Esophagus muscularis mucosa (tissue), 4 donors: Measurements from ENCODE around the gene PARD3B. TPM values are rescaled to one million over a fixed set of nuclear protein-coding genes. Genes with fewer than 3 reads are reported as not detected.

Source experiments
- DNase-seq: peaks from one replicate; pipeline ENCODE4 v3.0.0-alpha.2; 2017; ENCODE audit errors: extremely low spot score
- H3K27ac ChIP-seq, 4 donors: fragments of 200-600 bp; sonication (generic); replicated peaks in 1 of 4; 1 replicate in 3 of 4; 2 replicates in 1 of 4; pipeline ENCODE4 v1.5.1; 2016 to 2019; ENCODE audit warnings: mild to moderate bottlenecking in 1 of 4
- H3K27me3 ChIP-seq, 4 donors: fragments of 200-600 bp; sonication (generic); one replicate each; pipeline versions ENCODE4 v1.5.1 to v1.6.0; 2016 to 2019
- H3K36me3 ChIP-seq, 4 donors: fragments of 200-600 bp; sonication (generic); one replicate each; pipeline ENCODE4 v1.5.1; 2016 to 2019
- H3K4me1 ChIP-seq, 4 donors: fragments of 200-600 bp; sonication (generic); one replicate each; pipeline ENCODE4 v1.5.1; 2016 to 2019
- H3K4me3 ChIP-seq, 4 donors: fragments of 200-600 bp; sonication (generic); 1 replicate in 2 of 4; 2 replicates in 2 of 4; pipeline ENCODE4 v1.5.1; 2016 to 2019; ENCODE audit warnings: mild to moderate bottlenecking in 4 of 4, moderate library complexity in 1 of 4
- H3K9me3 ChIP-seq, 4 donors: fragments of 200-600 bp; sonication (generic); 1 replicate in 3 of 4; 2 replicates in 1 of 4; pipeline ENCODE4 v1.5.1; 2016 to 2019
- EP300 ChIP-seq: sonication (generic); formaldehyde crosslinking; IDR thresholded peaks from one replicate; pipeline ENCODE4 v1.6.1; 2017; ENCODE audit warnings: antibody characterized with exemption
- POLR2A ChIP-seq: fragments of 450-650 bp; IDR thresholded peaks from one replicate; pipeline ENCODE4 v1.6.1; 2017; ENCODE audit warnings: antibody characterized with exemption, moderate library complexity, mild to moderate bottlenecking, low read depth
- POLR2AphosphoS5 ChIP-seq, 2 donors: sonication (generic); formaldehyde crosslinking; IDR thresholded peaks; one replicate each; pipeline ENCODE4 v1.6.1; 2017; ENCODE audit warnings: antibody characterized with exemption in 2 of 2
- WGBS: methylation state at CpG from one replicate; pipeline ENCODE4 v1.1.5; 2018; 5-methylcytosine and 5-hydroxymethylcytosine counted together
- intact Hi-C: fragments of 100-400 bp; cut with DNase I; formaldehyde crosslinking; loops from one replicate; pipeline ENCODE4 v1.15.1; 2023
- total RNA-seq, 4 donors: library from RNA; depleted of rRNA; stranded (reverse); fragments of >200 nt; gene quantifications; one replicate each; pipeline versions ENCODE4 v1.1.0 to v1.2.1, GENCODE V29; 2016
- TF ChIP-seq, protein P1 (sequence below), 3 experiments: fragments of 200-600 bp in 2 of 3; fragments of 450-650 bp in 1 of 3; sonication (generic) in 2 of 3; IDR thresholded peaks; one replicate each; pipeline ENCODE4 v1.5.1; 2017 to 2019; ENCODE audit warnings: antibody characterized with exemption in 3 of 3, mild to moderate bottlenecking in 2 of 3, moderate library complexity in 1 of 3

Gene PARD3B
- total RNA-seq, 4 donors from 2014 or later, result 24.2 to 40.8 (median 32.5) TPM

DNA sequence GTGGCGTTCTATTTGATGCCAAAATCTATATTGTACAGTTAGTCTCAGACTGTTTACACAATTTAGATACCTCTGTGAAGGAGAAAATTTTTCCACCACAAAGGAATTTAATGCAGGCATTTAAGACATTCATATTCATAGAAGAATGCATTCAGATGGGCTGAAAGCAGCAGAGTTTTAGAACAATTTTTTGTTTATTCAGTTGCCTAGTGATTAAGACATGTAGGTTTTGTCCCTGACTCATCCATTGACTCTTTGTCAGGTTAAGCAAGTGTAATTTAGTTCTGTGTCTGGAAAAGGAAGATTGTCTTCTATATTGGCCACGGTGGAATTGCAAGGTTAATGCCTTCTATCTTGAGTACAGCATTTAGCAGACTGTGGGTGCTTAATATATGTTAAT is 515.0 kb downstream of the PARD3B start:
- Histone ChIP-seq H3K36me3 (no peaks in the 10 kb centered on the region), H3K4me3 (no peak overlapping the region), H3K27me3 (no peaks in the 10 kb centered on the region), H3K27ac (no peak overlapping the region), H3K4me1 (peaks cover 0 to 22% (median 13%) of the 10 kb centered on the region in 4 donors), H3K9me3 (peaks cover 0 to 11% (median 0%) of the 10 kb centered on the region in 4 donors)
- intact Hi-C loops, result no loop called here
- TF ChIP-seq POLR2A (no peak), EP300 (no peak), POLR2AphosphoS5 (IDR thresholded peaks at IDR 0.05) (no peak)
- TF ChIP-seq, protein P1, sequence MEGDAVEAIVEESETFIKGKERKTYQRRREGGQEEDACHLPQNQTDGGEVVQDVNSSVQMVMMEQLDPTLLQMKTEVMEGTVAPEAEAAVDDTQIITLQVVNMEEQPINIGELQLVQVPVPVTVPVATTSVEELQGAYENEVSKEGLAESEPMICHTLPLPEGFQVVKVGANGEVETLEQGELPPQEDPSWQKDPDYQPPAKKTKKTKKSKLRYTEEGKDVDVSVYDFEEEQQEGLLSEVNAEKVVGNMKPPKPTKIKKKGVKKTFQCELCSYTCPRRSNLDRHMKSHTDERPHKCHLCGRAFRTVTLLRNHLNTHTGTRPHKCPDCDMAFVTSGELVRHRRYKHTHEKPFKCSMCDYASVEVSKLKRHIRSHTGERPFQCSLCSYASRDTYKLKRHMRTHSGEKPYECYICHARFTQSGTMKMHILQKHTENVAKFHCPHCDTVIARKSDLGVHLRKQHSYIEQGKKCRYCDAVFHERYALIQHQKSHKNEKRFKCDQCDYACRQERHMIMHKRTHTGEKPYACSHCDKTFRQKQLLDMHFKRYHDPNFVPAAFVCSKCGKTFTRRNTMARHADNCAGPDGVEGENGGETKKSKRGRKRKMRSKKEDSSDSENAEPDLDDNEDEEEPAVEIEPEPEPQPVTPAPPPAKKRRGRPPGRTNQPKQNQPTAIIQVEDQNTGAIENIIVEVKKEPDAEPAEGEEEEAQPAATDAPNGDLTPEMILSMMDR (IDR thresholded peaks at IDR 0.05), result no peak
- 55% methylated on average over 2 of the region's 2 CpGs for WGBS
- no peak for DNase-seq

DNA sequence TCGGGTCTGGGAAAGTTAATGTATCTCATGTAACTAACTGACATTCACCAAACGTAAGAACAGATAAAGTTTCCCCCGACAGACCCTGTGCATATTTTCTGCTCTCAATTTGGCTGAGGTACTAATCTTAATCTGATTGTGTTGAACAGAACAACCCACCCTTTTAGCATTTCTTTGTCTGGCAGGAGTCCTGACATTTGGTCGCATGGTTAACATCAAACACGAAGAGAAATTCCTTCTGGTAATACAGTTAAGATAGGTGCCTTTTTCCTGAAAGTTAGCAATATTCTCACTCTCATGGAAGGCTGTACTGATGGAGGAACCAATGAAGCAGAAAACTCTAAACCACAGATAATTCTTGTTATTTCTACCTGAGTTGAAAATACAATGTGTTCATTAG is 520.8 kb downstream of the PARD3B start:
- 68% methylated on average over 5 of the region's 5 CpGs for WGBS
- no peaks in the 10 kb centered on the region for H3K9me3 ChIP-seq
- no peak for TF ChIP-seq POLR2A
- TF ChIP-seq POLR2AphosphoS5 (IDR thresholded peaks at IDR 0.05), result no peak
- no peak for TF ChIP-seq EP300
- TF ChIP-seq, protein P1 (IDR thresholded peaks at IDR 0.05), result no peak

DNA sequence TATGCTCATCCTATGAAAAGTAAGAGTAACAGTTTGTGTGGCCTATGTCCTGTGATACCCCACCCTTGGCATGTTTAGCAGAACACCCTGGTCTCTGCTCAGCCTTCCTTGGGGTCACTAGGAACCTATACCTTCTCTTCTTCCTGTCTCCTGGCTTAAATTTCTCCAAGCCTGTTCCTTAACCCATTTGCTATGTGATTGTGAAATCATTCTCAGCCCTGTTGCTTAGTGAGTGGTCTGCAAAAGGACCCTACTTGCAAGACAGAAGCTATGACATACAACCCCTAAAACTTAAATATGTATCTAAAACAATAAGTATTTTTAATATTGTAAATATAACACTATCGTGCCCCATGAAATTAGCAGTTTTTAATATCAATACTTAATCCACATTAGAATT is 524.7 kb downstream of the PARD3B start:
- Histone ChIP-seq H3K27ac (no peak overlapping the region), H3K4me3 (no peak overlapping the region), H3K9me3 (no peaks in the 10 kb centered on the region), H3K36me3 (no peaks in the 10 kb centered on the region), H3K27me3 (no peaks in the 10 kb centered on the region), H3K4me1 (no peaks in the 10 kb centered on the region)
- WGBS, result 97% methylated on average over 1 of the region's 1 CpG
- intact Hi-C loops, result no loop called here
- no peak for TF ChIP-seq EP300
- no peak for TF ChIP-seq POLR2AphosphoS5 (IDR thresholded peaks at IDR 0.05)
- no peak for TF ChIP-seq POLR2A
- TF ChIP-seq, protein P1 (IDR thresholded peaks at IDR 0.05), result no peak
- DNase-seq, result no peak

More for the DNA sequence above, 520.8 kb downstream of the PARD3B start:
- H3K27me3 ChIP-seq, result no peaks in the 10 kb centered on the region
- no peak for DNase-seq
- no peaks in the 10 kb centered on the region for H3K36me3 ChIP-seq
- intact Hi-C loops, result no loop called here
- no peak overlapping the region for H3K27ac ChIP-seq
- no peak overlapping the region for H3K4me3 ChIP-seq
- peaks cover 0 to 2% (median 0%) of the 10 kb centered on the region in 4 donors for H3K4me1 ChIP-seq

DNA sequence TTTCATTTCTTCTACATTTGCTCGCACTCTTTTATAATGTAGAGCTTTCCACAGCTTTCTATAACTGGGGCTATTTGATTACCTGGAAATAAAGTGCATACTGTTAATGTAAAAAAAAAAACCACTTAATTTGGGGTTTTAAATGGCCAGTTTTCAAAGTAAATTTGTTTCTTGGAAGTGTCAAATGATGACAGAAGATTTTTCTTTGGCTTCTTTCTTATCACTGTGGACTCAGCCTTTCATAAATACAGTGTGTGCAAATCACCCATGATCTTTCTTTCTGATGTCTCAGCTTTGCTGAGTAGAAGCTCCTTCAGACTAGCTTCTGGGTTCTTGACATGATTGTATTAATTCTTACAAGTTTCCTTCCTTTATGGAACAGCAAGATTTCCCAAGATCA is 525.6 kb downstream of the PARD3B start:
- H3K27ac ChIP-seq, result no peak overlapping the region
- H3K9me3 ChIP-seq, result no peaks in the 10 kb centered on the region
- DNase-seq, result no peak
- no peaks in the 10 kb centered on the region for H3K36me3 ChIP-seq
- TF ChIP-seq, protein P1 (IDR thresholded peaks at IDR 0.05), result no peak
- TF ChIP-seq POLR2A (no peak), EP300 (no peak), POLR2AphosphoS5 (IDR thresholded peaks at IDR 0.05) (no peak)
- no peaks in the 10 kb centered on the region for H3K27me3 ChIP-seq
- H3K4me3 ChIP-seq, result no peak overlapping the region
- intact Hi-C loops, result no loop called here
- 94% methylated on average over 1 of the region's 1 CpG for WGBS
- H3K4me1 ChIP-seq, result no peaks in the 10 kb centered on the region

DNA sequence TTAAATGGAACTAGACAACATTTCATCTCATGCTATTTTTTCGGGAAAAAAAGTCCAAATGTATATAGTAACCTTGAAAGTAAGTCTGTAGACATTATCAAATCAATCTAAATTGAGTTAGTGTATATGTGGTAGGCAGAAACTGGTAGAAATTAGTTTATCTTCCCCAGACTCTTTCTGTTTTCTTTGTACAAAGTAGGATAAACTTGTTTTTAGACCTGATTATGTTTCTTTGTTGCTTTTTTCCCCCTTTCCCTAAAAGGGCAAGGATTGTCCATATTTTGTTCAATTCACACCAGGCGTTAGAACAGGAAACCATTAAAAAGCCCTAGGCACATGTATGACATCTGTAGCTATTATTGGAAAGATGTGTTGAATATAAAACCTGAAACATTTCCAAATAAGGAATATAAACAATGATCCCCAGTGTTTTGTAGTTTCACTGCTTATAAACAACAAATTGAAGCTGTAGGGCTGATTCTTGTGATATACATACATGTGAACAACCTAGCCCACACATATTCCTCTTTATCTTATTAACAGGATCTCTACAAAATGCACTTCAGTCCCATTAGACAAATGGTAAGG is 528.3 kb downstream of the PARD3B start:
- Histone ChIP-seq H3K27me3 (no peaks in the 10 kb centered on the region), H3K9me3 (no peaks in the 10 kb centered on the region), H3K27ac (no peak overlapping the region), H3K36me3 (no peaks in the 10 kb centered on the region), H3K4me3 (no peak overlapping the region), H3K4me1 (no peaks in the 10 kb centered on the region)
- no peak for DNase-seq
- intact Hi-C loops, result no loop called here
- TF ChIP-seq POLR2A (no peak), EP300 (no peak), POLR2AphosphoS5 (IDR thresholded peaks at IDR 0.05) (no peak)
- TF ChIP-seq, protein P1 (IDR thresholded peaks at IDR 0.05), result no peak
- 88% methylated on average over 2 of the region's 2 CpGs for WGBS
